ENCODE data around the gene SCN1B.

The SCN1B gene

GRCh38 chr19:35015954-35016351, 14.3 kb upstream of the SCN1B start:
- H3K4me1 ChIP-seq (ENCODE audit: low read depth, poor library complexity, severe bottlenecking), result no peaks in the 10 kb centered on the region
- no peaks in the 10 kb centered on the region for H4K20me1 ChIP-seq (ENCODE audit: insufficient read depth)
- no peak overlapping the region for H3K4me3 ChIP-seq (IDR thresholded peaks at IDR 0.05; ENCODE audit: insufficient read depth, low read depth, low read length)
- H3K9ac ChIP-seq, result no peak overlapping the region
- H3K79me2 ChIP-seq (ENCODE audit: insufficient read depth, low read depth), result no peaks in the 10 kb centered on the region
- no peaks in the 10 kb centered on the region for H3K36me3 ChIP-seq (ENCODE audit: insufficient read depth)
- no peak overlapping the region for H2AFZ ChIP-seq (ENCODE audit: low read depth)
- no peak for TF ChIP-seq CTCF (conservative IDR thresholded peaks at IDR 0.05; ENCODE audit: low read depth, low read length)
- no peak overlapping the region for H3K27ac ChIP-seq
- no peak overlapping the region for H3K4me2 ChIP-seq
- H3K27me3 ChIP-seq (ENCODE audit: insufficient read depth, low read depth), result no peaks in the 10 kb centered on the region

- no peak overlapping the region for H2AFZ ChIP-seq (ENCODE audit: low read depth)
- H3K4me3 ChIP-seq (IDR thresholded peaks at IDR 0.05; ENCODE audit: insufficient read depth, low read depth, low read length), result no peak overlapping the region
- no peaks in the 10 kb centered on the region for H4K20me1 ChIP-seq (ENCODE audit: insufficient read depth)
- H3K36me3 ChIP-seq (ENCODE audit: insufficient read depth), result no peaks in the 10 kb centered on the region
- no peak overlapping the region for H3K9ac ChIP-seq
- H3K27ac ChIP-seq, result no peak overlapping the region
- H3K27me3 ChIP-seq (ENCODE audit: insufficient read depth, low read depth), result no peaks in the 10 kb centered on the region
- no peaks in the 10 kb centered on the region for H3K4me1 ChIP-seq (ENCODE audit: low read depth, poor library complexity, severe bottlenecking)
- no peak for TF ChIP-seq CTCF (conservative IDR thresholded peaks at IDR 0.05; ENCODE audit: low read depth, low read length)
- no peak overlapping the region for H3K4me2 ChIP-seq
- no peaks in the 10 kb centered on the region for H3K79me2 ChIP-seq (ENCODE audit: insufficient read depth, low read depth)
Observed at GRCh38 chr19:35017507-35017906, 12.8 kb upstream of the SCN1B start.

GRCh38 chr19:35018379-35018778, 11.9 kb upstream of the SCN1B start:
- H3K36me3 ChIP-seq (ENCODE audit: insufficient read depth), result no peaks in the 10 kb centered on the region
- no peak overlapping the region for H3K9ac ChIP-seq
- no peak overlapping the region for H3K27ac ChIP-seq
- H3K4me1 ChIP-seq (ENCODE audit: low read depth, poor library complexity, severe bottlenecking), result no peaks in the 10 kb centered on the region
- no peak for TF ChIP-seq CTCF (conservative IDR thresholded peaks at IDR 0.05; ENCODE audit: low read depth, low read length)
- no peak overlapping the region for H3K4me3 ChIP-seq (IDR thresholded peaks at IDR 0.05; ENCODE audit: insufficient read depth, low read depth, low read length)
- no peak overlapping the region for H2AFZ ChIP-seq (ENCODE audit: low read depth)
- H3K27me3 ChIP-seq (ENCODE audit: insufficient read depth, low read depth), result no peaks in the 10 kb centered on the region
- H3K4me2 ChIP-seq, result no peak overlapping the region
- no peaks in the 10 kb centered on the region for H4K20me1 ChIP-seq (ENCODE audit: insufficient read depth)
- no peaks in the 10 kb centered on the region for H3K79me2 ChIP-seq (ENCODE audit: insufficient read depth, low read depth)

GRCh38 chr19:35019144-35019543, 11.1 kb upstream of the SCN1B start:
- H3K36me3 ChIP-seq (ENCODE audit: insufficient read depth), result no peaks in the 10 kb centered on the region
- H2AFZ ChIP-seq (ENCODE audit: low read depth), result no peak overlapping the region
- H3K27me3 ChIP-seq (ENCODE audit: insufficient read depth, low read depth), result no peaks in the 10 kb centered on the region
- H4K20me1 ChIP-seq (ENCODE audit: insufficient read depth), result no peaks in the 10 kb centered on the region
- H3K27ac ChIP-seq, result no peak overlapping the region
- H3K4me1 ChIP-seq (ENCODE audit: low read depth, poor library complexity, severe bottlenecking), result no peaks in the 10 kb centered on the region
- TF ChIP-seq CTCF (conservative IDR thresholded peaks at IDR 0.05; ENCODE audit: low read depth, low read length), result no peak
- no peak overlapping the region for H3K9ac ChIP-seq
- H3K4me2 ChIP-seq, result no peak overlapping the region
- no peak overlapping the region for H3K4me3 ChIP-seq (IDR thresholded peaks at IDR 0.05; ENCODE audit: insufficient read depth, low read depth, low read length)
- no peaks in the 10 kb centered on the region for H3K79me2 ChIP-seq (ENCODE audit: insufficient read depth, low read depth)

GRCh38 chr19:35021016-35021415, 9.3 kb upstream of the SCN1B start:
- Histone ChIP-seq H4K20me1 (ENCODE audit: insufficient read depth) (no peaks in the 10 kb centered on the region), H3K36me3 (ENCODE audit: insufficient read depth) (no peaks in the 10 kb centered on the region), H3K4me3 (IDR thresholded peaks at IDR 0.05; ENCODE audit: insufficient read depth, low read depth, low read length) (no peak overlapping the region), H3K27me3 (ENCODE audit: insufficient read depth, low read depth) (no peaks in the 10 kb centered on the region), H3K4me1 (ENCODE audit: low read depth, poor library complexity, severe bottlenecking) (no peaks in the 10 kb centered on the region), H3K4me2 (no peak overlapping the region), H3K9ac (no peak overlapping the region), H2AFZ (ENCODE audit: low read depth) (no peak overlapping the region), H3K79me2 (ENCODE audit: insufficient read depth, low read depth) (no peaks in the 10 kb centered on the region), H3K27ac (no peak overlapping the region)
- TF ChIP-seq CTCF (conservative IDR thresholded peaks at IDR 0.05; ENCODE audit: low read depth, low read length), result no peak

All from KMS-11 (cell line).